Endothelial cell of umbilical vein (primary cell): ENCODE results near the gene FGR.

ENCODE experiments used
- EZH2 ChIP-seq: IDR thresholded peaks from 2 replicates; pipeline ENCODE4 v1.6.1; 2012; ENCODE audit warnings: borderline replicate concordance, low read depth, mild to moderate bottlenecking, moderate library complexity, low read length, inconsistent platforms; ENCODE audit not compliant: severe bottlenecking
- FOS ChIP-seq: IDR thresholded peaks from 2 replicates; pipeline ENCODE4 v1.6.1; 2011; ENCODE audit warnings: mild to moderate bottlenecking, low read length, moderate library complexity, borderline replicate concordance; ENCODE audit not compliant: insufficient read depth
- POLR2A ChIP-seq: IDR thresholded peaks from 2 replicates; pipeline ENCODE4 v1.6.1; 2012; ENCODE audit warnings: low read depth, mild to moderate bottlenecking, control low read depth, low read length
- POLR2AphosphoS5 ChIP-seq: IDR thresholded peaks from 2 replicates; pipeline ENCODE4 v1.6.1; 2012; ENCODE audit warnings: low read depth, mild to moderate bottlenecking, control low read depth, low read length, moderate library complexity; ENCODE audit not compliant: insufficient read depth
- TF ChIP-seq, protein P1 (sequence below): IDR thresholded peaks from 2 replicates; pipeline ENCODE4 v1.6.1; 2011; ENCODE audit not compliant: insufficient read depth, insufficient read length
- TF ChIP-seq, protein P2 (sequence below), 2 donors: IDR thresholded peaks; 1 replicate in 1 of 2; 2 replicates in 1 of 2; pipeline ENCODE4 v1.5.1; 2011; ENCODE audit warnings: low read length in 2 of 2, mild to moderate bottlenecking in 2 of 2, moderate library complexity in 2 of 2, control low read depth in 1 of 2, inconsistent platforms in 1 of 2, low read depth in 1 of 2; ENCODE audit not compliant: insufficient read depth in 1 of 2; ENCODE audit errors: extremely low read depth in 1 of 2

DNA sequence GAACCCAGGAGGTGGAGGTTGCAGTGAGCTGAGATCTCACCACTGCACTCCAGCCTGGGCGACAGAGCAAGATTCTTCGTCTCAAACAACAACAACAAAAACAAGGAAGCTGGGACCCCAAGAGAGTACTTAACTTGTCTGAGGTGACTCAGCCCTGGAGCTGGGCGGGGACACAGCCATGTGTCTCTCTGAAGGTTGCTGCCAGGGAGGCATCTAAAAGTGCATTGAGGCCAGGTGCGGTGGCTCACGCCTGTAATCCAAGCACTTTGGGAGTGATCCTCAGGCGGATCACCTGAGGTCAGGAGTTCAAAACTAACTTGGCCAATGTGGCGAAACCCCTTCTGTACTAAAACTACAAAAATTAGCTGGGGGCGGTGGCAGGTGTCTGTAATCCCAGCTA is 29.3 kb upstream of the FGR start:
- TF ChIP-seq, protein P1, sequence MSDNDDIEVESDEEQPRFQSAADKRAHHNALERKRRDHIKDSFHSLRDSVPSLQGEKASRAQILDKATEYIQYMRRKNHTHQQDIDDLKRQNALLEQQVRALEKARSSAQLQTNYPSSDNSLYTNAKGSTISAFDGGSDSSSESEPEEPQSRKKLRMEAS = no peak
- TF ChIP-seq, protein P2, sequence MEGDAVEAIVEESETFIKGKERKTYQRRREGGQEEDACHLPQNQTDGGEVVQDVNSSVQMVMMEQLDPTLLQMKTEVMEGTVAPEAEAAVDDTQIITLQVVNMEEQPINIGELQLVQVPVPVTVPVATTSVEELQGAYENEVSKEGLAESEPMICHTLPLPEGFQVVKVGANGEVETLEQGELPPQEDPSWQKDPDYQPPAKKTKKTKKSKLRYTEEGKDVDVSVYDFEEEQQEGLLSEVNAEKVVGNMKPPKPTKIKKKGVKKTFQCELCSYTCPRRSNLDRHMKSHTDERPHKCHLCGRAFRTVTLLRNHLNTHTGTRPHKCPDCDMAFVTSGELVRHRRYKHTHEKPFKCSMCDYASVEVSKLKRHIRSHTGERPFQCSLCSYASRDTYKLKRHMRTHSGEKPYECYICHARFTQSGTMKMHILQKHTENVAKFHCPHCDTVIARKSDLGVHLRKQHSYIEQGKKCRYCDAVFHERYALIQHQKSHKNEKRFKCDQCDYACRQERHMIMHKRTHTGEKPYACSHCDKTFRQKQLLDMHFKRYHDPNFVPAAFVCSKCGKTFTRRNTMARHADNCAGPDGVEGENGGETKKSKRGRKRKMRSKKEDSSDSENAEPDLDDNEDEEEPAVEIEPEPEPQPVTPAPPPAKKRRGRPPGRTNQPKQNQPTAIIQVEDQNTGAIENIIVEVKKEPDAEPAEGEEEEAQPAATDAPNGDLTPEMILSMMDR (IDR thresholded peaks at IDR 0.05; ENCODE audit: extremely low read depth in 1 of 2, insufficient read depth in 1 of 2, low read depth in 1 of 2, low read length in 2 of 2) = no peak
- TF ChIP-seq POLR2AphosphoS5 = no peak
- TF ChIP-seq EZH2 = no peak
- no peak for TF ChIP-seq FOS
- no peak for TF ChIP-seq POLR2A
